Measurements from ENCODE around the gene FOXK2.
"Not testable (repeated sequence)": the region's sequence is repeated elsewhere in the genome, so short reads cannot be mapped to it uniquely, and the experiment has no call there.

The FOXK2 gene

GRCh38 chr17:82551779-82552457 is 32.4 kb downstream of the FOXK2 start:
- Histone ChIP-seq H2AFZ (ENCODE audit: low read depth) (no peak overlapping the region), H3K4me2 (peak overlapping the region; percentile 22; the same call in 1 of the 2 replicates), H3K9ac (no peak overlapping the region), H3K79me2 (ENCODE audit: insufficient read depth, low read depth) (peaks cover 93% of the 10 kb centered on the region), H4K20me1 (ENCODE audit: insufficient read depth) (peaks cover 31% of the 10 kb centered on the region), H3K4me3 (IDR thresholded peaks at IDR 0.05; ENCODE audit: insufficient read depth, low read depth, low read length) (no peak overlapping the region), H3K27me3 (ENCODE audit: insufficient read depth, low read depth) (no peaks in the 10 kb centered on the region), H3K36me3 (ENCODE audit: insufficient read depth) (no peaks in the 10 kb centered on the region), H3K4me1 (ENCODE audit: low read depth, poor library complexity, severe bottlenecking) (peaks cover 34% of the 10 kb centered on the region), H3K27ac (no peak overlapping the region)
- peak; percentile 91 for TF ChIP-seq CTCF (conservative IDR thresholded peaks at IDR 0.05; ENCODE audit: low read depth, low read length)

DNA sequence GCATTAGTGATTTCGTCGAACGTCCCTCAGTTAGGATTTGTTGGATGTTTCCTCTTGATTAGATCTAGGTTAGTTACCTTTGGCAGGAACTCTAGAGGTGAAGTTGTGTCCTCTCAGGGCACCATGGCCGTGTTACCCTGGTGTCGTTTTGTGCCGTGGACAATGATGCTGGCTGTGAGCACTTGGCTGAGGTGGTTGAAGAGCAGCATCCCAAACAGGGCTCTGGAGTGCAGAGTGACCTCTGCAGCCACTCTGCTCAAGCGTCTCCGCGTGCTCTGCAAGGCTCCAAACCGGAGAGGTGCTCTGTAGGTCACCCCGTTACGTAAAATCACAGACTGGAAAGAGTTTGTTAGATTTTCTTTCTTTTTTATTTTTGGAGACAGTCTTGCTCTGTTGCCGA is 33.0 kb downstream of the FOXK2 start:
- peaks cover 31% of the 10 kb centered on the region for H4K20me1 ChIP-seq (ENCODE audit: insufficient read depth)
- TF ChIP-seq CTCF (conservative IDR thresholded peaks at IDR 0.05; ENCODE audit: low read depth, low read length), result no peak
- no peak overlapping the region for H2AFZ ChIP-seq (ENCODE audit: low read depth)
- no peak overlapping the region for H3K9ac ChIP-seq
- H3K4me1 ChIP-seq (ENCODE audit: low read depth, poor library complexity, severe bottlenecking), result peaks cover 34% of the 10 kb centered on the region
- peaks cover 94% of the 10 kb centered on the region for H3K79me2 ChIP-seq (ENCODE audit: insufficient read depth, low read depth)
- no peak overlapping the region for H3K4me2 ChIP-seq
- H3K27me3 ChIP-seq (ENCODE audit: insufficient read depth, low read depth), result no peaks in the 10 kb centered on the region
- H3K27ac ChIP-seq, result no peak overlapping the region
- no peaks in the 10 kb centered on the region for H3K36me3 ChIP-seq (ENCODE audit: insufficient read depth)
- H3K4me3 ChIP-seq (IDR thresholded peaks at IDR 0.05; ENCODE audit: insufficient read depth, low read depth, low read length), result no peak overlapping the region

GRCh38 chr17:82553210-82553930 is 33.8 kb downstream of the FOXK2 start:
- Histone ChIP-seq H3K4me3 (IDR thresholded peaks at IDR 0.05; ENCODE audit: insufficient read depth, low read depth, low read length) (no peak overlapping the region), H3K4me1 (ENCODE audit: low read depth, poor library complexity, severe bottlenecking) (peaks cover 34% of the 10 kb centered on the region), H3K36me3 (ENCODE audit: insufficient read depth) (no peaks in the 10 kb centered on the region), H3K79me2 (ENCODE audit: insufficient read depth, low read depth) (peaks cover 94% of the 10 kb centered on the region), H3K27ac (no peak overlapping the region), H3K9ac (no peak overlapping the region), H3K27me3 (ENCODE audit: insufficient read depth, low read depth) (no peaks in the 10 kb centered on the region), H2AFZ (ENCODE audit: low read depth) (no peak overlapping the region), H4K20me1 (ENCODE audit: insufficient read depth) (peaks cover 37% of the 10 kb centered on the region), H3K4me2 (no peak overlapping the region)
- TF ChIP-seq CTCF (conservative IDR thresholded peaks at IDR 0.05; ENCODE audit: low read depth, low read length), result no peak

DNA sequence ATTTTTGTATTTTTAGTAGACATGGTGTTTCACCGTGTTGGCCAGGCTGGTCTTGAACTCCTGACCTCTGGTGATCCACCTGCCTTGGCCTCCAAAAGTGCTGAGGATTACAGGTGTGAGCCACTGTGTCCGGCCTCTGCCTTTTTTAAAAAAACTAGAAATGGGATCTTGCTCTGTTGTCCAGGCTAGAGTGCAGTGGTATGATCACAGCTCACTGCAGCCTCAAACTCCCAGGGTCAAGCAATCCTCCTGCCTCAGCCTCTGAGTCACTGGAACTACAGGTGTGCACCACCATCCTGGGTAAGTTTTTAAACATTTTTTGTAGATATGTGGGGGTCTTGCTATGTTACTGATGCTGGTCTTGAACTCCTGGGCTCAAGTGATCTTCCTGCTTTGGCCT is 38.0 kb downstream of the FOXK2 start:
- H3K4me3 ChIP-seq (IDR thresholded peaks at IDR 0.05; ENCODE audit: insufficient read depth, low read depth, low read length); H3K9ac ChIP-seq; H3K4me2 ChIP-seq; H3K27ac ChIP-seq; H3K27me3 ChIP-seq (ENCODE audit: insufficient read depth, low read depth); H2AFZ ChIP-seq (ENCODE audit: low read depth); H3K36me3 ChIP-seq (ENCODE audit: insufficient read depth): not testable (repeated sequence)
- Histone ChIP-seq H4K20me1 (ENCODE audit: insufficient read depth) (peaks cover 50% of the 10 kb centered on the region), H3K4me1 (ENCODE audit: low read depth, poor library complexity, severe bottlenecking) (peaks cover 17% of the 10 kb centered on the region), H3K79me2 (ENCODE audit: insufficient read depth, low read depth) (peaks cover 99% of the 10 kb centered on the region)

Data from KMS-11 (cell line).